ENCODE measurements around the gene OAS2.

GRCh38 chr12:112989806-112990205, 11.5 kb downstream of the OAS2 start:
- TF ChIP-seq CTCF (optimal IDR thresholded peaks at IDR 0.05 in 1 of 3, IDR thresholded peaks at IDR 0.05 in 1 of 3, conservative IDR thresholded peaks at IDR 0.05 in 1 of 3; ENCODE audit: extremely low read depth in 1 of 3, insufficient read depth in 2 of 3, low read length in 3 of 3), result no peak
- TF ChIP-seq EZH2 (IDR thresholded peaks at IDR 0.05; ENCODE audit: low read length), result no peak

Measured in keratinocyte (primary cell).